Skeletal muscle cell (primary cell): ENCODE results near the gene SHISA6.

ENCODE experiments used
- DNase-seq: peaks from one replicate; pipeline ENCODE4 v3.0.0-alpha.2; 2010; ENCODE audit warnings: low read depth
- H3K4me3 ChIP-seq: 2 replicates; pipeline ENCODE4 v1.5.1; 2011; ENCODE audit warnings: low read depth, mild to moderate bottlenecking, control low read depth, low read length, moderate library complexity

Gene SHISA6

DNA sequence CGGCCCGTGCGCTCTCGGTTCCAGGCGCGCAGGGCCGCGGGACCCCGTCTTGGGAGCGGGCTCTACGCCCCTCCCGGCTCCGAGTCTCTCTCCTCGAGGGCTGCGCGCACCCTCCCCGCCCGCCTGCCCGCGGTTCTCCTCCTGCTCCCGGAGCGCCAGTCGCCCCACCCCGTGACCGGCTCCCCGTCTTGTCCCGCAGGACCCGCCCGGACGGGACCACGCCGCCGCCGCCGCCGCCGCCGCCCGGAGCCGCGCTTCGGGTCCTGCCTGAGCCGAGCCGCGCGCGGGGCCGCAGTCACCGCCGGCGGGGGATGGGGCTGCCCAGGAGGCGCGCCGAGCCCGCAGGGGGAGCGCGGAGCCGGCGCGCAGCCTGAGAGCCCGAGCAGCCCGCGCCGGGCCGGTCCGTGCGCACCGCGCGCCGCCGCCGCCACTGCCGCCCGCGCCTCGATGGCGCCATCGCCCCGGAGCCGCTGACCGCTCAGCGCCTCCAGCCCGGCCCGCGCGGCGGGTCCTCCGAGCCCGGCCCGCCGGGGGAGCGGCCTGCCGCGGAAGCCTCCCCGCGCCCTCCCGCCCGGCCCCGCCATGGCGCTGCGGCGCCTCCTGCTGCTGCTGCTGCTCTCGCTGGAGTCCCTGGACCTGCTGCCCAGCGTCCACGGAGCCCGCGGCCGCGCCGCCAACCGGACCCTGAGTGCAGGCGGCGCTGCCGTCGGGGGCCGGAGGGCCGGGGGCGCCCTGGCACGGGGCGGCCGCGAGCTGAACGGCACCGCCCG, at the start of gene SHISA6:
TSS of gene SHISA6 (plus strand) at position 373 of the 770 bp plus-strand sequence.
- DNase-seq: no peak
- no peak within 1 kb of the TSS for H3K4me3 ChIP-seq

DNA sequence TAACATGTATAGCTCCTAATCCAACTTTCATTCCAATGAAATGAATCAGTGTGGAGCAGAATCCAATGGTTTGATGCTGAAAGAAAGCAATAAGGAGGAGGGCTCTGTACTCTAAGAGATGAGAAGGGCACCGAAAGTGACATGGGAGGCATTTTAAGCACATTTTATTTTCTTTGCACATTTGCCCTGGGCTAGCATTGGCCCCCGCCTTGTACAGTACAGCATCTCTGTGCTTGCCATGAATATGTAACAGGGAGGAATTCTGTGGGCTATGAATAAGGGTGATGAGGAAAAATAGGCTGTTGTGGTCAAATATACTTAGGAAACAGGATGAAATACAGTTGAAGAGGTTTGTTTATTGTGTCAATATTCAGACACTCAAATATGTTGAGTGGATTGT, 45.2 kb upstream of the SHISA6 start:
- H3K4me3 ChIP-seq: no peak overlapping the region
- no peak for DNase-seq

DNA sequence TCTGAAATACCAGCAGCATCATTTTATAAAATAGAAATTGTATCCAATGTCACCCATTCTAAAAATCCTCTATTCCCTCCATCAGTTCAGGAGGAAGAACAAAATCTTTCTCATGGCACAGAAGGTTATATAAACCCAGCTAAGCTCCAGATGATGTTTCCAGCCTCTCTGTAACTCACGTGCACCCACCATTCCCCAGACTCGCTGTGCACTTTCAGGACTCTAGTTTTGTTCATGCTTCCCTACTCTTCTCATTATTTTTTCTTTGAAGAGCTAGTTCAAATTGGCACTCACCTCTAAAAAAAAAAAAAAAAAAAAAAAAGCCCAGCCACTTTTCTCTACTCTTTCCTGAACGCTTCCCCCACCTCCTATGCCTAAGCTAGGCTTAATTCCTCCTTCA, 36.0 kb upstream of the SHISA6 start:
- no peak for DNase-seq
- no peak overlapping the region for H3K4me3 ChIP-seq

DNA sequence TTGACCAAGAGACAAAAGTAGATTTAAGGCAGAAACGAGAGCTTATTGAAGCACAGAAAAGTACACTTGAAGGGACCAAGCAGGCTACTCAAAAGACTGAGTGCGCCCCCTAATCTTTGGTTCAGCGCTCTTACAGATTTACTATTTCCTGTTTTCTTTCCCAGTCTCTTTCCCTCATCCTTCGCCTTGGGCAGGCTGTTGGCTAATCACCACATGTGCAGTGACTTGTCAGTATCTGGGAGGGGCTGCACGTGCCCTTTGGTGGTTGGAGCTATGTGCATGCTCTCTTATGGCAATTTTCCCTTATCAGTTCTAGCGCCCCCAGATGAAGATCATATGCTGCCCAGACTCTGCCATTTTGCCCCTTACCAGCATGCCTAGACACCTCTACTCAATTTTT, 35.4 kb upstream of the SHISA6 start:
- H3K4me3 ChIP-seq: no peak overlapping the region
- DNase-seq: no peak

DNA sequence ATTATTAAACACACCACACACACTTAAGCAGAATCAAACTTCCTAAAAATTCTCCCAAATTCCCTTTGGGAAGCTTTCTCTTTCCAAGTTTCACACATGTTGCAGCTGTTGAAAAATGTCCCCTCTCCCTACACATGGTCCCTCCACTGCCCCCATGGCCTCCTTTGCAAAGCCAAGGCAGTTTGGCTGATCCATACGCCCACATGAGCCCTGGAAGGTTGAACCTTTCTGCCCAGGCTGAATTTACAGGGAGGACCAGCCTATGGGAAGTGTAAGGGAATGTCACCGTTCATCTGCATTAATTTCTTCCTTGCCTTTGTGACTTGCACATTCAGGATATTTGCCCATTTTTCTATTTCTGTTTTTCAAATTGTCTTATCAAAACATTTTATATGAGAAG, 31.1 kb upstream of the SHISA6 start:
- H3K4me3 ChIP-seq: no peak overlapping the region
- DNase-seq: no peak

DNA sequence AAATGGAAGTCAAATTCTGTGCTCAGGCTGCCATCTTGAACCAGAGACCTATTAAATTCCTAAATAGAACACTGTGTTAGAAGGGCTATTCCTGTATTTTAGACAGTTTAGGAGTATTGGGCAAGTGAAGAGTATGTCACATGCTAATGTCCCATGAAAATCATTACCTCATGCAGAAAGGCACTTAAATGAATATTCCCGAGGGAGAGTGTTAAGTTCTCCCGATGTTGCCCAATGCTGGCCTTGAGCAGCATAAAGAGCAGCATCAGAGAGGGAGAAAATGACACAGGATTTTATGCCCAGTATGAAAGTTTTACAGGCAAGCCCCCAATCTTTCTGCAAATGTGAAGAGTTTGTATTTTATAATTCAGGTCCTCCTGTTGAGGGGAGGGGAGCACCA, 28.2 kb upstream of the SHISA6 start:
- no peak overlapping the region for H3K4me3 ChIP-seq
- DNase-seq: no peak

DNA sequence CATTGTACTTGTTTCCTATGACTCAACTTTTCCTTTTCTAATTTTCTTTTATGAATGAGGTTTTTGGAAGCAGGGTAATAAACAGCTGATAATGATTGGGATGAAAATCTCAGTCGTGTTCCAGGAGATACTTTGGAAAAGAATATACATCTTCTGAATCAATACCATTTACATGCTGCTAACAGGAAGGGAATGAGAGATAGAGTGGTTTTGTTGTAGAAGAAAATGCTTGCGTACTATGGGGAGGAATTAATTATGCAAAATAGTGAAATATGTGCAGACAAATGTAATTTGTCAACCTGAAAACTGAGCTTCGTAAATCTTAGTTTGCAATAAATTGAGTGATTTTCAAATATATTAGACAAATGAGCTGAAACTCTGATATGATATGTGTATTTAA, 24.0 kb upstream of the SHISA6 start:
- no peak overlapping the region for H3K4me3 ChIP-seq
- DNase-seq: no peak

DNA sequence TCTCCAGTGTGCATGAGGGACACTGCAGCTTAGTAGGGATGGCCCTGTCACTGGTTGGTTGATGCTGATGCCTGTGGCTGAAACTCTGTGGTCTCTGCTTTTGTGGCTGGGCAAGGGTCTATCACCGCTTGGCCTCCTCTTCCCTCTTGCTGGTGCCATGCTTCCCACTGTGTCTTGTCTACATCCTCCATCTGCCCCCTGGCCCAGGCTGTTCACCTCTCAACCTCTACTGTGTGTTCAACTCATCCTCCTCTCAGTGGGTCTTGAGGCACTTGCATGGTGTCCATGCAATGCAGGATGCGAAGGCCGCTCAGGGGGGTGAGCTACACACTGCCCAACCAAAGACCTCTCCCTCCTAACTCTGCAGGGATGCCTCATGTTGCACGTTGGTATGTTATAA, 19.8 kb upstream of the SHISA6 start:
- no peak for DNase-seq
- no peak overlapping the region for H3K4me3 ChIP-seq

DNA sequence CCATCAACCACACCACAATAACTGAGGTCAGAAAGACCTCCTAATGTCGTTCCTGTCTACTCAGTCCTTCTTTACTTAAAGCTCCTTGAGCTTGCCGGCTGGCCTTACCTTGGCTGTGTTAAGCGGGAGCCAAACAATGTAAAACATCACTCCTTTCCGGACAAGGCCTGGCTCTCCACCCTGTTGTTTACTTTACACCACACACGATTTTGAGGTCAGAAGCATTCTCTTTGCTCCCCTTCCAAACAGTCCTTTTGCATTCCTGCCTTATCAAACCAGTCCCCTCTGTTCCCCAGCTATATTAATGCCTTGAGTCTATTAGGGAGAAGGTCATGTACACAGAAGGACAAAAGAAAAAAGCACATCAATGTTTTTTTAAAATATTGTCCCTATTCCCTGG, 19.3 kb upstream of the SHISA6 start:
- DNase-seq: no peak
- H3K4me3 ChIP-seq: no peak overlapping the region

DNA sequence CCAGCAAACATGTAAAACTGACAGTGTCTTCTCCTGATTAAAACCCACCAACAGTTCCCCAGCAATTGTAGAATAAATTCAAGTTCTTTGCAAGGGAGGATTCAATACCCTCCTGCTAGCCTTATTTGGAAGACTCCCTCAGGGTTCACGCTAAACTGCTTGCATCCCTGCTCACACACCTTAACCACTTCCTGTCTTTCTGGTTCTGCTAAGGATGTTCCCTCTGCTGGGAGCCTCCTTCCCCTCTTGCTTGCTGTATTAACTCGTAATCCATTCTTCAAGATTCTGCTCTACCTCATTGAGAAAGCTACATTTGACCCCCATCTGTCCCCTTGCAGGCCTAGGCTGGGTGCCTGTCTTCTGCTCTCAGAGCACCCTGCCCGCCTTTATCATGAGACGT, 2.3 kb upstream of the SHISA6 start:
- H3K4me3 ChIP-seq: no peak overlapping the region
- no peak for DNase-seq

DNA sequence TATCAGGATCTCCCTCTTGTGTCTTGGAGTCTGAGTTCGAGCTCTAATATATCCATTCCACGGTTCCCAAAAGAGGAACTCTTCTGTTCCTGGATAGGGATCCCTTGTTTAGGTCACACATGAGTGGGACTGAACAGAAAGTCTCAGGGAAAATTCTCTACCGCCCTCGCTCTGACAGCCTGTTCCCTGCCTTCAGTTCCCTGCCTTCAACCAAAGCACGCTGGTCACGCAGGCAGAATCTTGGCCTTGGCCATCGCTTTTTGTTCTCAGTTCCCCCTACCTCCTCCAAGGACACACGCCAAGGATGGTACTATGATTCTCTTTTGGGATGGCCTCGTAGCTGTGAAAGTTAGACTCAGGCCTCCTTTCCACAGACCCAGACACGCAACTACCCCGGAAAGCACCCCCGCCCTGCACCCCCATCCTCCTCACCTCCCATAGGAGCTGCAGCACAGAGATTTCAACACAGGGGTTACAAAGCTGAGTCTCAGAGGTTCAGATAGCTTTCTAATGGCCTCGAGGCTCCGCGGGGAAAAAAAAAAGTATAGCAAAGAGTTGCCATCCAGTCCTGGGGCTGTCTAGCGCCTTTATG, 1.5 kb upstream of the SHISA6 start:
- no peak for DNase-seq
- no peak overlapping the region for H3K4me3 ChIP-seq

DNA sequence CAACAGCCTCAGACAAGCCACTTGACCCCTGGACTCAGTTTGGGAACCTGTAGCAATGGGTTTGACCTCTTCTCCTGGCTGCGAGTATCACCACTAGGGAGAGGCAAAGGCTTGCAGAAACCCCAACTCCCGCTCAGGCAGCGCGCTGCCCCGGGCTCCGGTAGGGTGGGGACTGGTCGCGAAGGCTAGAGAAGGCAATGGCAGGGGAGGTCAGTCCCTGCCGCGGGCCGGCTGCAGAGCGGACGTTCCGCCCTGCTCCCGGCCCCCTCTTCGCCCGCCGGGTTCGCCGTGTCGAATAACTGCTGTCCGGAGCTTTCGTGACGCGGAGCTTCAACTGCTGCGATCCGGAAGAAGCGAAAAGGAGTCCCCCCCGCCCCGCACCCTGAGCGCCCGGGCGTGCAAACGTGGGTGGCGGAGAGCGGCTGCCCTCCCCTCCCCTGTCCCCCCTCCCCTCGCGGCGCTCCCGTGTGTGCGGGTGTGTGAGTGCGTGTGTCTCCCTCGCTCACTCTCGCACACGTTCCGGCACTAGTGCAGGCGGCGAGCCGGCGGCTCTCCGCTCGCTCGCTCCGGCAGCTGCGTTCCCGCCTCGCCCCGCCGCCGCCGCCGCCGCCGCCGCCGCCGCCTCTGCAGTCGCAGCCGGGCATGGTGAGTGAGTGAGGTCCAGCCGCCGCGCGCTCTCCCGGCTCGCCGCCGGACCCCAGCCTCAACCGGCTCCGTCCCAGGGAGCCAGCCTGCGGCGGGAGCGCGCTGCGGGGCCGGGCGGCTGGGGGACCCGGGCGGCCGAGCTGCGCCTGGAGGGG, 772 bp upstream of the SHISA6 start:
- no peak for DNase-seq
- no peak overlapping the region for H3K4me3 ChIP-seq

DNA sequence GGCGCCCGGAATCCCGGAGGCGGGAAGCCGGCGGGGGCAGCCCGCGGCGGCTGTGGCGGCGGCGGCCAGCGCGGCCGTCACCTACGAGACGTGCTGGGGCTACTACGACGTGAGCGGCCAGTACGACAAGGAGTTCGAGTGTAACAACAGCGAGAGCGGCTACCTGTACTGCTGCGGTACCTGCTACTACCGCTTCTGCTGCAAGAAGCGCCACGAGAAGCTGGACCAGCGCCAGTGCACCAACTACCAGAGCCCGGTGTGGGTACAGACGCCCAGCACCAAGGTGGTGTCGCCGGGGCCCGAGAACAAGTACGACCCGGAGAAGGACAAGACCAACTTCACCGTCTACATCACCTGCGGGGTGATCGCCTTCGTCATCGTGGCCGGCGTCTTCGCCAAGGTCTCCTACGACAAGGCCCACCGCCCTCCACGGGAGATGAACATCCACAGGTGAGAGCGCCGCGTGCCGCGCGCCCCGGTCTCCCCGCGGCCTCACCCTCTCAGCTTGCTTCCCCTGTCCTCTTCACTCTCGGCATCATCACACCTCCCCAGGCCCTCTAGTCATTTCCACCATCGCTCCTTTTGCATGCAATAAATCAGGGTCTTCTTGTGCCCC, 706 bp downstream of the SHISA6 start:
- no peak overlapping the region for H3K4me3 ChIP-seq
- no peak for DNase-seq

DNA sequence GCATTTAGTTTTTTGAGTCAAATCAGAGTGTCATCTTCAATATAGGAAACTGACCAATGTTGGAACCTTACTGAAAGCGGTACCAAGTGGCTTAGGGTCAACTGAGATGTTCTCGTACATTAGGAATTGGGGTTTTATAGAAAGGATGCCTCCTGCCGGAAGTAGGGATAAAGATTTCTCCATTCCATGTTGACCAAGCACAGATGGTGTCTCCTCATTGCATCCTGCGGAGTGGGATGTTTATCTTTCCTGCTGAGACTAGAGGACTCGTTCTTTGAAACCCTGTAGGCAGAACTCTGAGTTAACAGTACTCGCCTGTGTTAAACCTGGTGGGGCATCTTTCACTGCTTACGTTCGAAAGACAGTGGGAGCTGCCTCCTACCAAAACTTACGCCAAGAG, 1.4 kb downstream of the SHISA6 start:
- no peak overlapping the region for H3K4me3 ChIP-seq
- DNase-seq: no peak

DNA sequence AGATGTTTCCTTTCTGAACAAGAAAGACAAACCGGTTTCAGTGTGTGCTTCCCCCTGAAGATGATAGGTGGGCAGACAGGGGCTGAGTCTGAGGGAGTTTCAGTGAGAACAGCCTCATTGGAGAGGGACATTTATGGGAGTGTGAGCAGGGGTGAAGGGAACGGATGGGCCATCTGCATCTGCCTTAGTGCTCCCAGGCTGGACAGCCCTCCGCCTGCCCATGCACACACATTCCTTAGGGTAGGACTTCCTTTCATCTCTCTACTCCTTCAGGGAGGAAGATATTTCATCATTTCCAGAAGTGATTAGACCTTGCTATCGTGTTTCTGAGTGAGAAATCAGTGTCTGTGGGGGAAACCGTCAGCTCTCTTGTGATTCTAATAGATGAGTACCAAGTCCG, 3.8 kb downstream of the SHISA6 start:
- H3K4me3 ChIP-seq: no peak overlapping the region
- DNase-seq: no peak

DNA sequence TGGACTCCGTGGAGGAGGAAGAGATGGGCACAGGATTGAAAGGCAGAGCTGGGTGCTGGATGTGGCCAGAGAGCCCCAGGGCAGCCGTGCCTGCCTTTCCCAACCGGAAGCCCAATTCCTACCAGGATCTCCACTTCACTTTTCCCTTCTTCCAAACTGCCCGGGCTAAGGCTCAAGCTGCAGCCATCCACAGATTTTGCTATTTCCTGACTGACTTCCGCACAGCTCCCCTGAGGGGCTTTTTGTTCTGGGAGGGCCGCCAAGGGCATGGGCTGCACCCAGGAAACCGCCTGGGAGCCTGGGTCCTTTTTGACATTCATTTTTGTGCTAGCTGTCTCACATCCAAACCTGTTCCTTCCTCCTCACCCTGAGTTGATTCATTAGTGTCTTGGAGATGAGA, 4.2 kb downstream of the SHISA6 start:
- DNase-seq: no peak
- H3K4me3 ChIP-seq: no peak overlapping the region

DNA sequence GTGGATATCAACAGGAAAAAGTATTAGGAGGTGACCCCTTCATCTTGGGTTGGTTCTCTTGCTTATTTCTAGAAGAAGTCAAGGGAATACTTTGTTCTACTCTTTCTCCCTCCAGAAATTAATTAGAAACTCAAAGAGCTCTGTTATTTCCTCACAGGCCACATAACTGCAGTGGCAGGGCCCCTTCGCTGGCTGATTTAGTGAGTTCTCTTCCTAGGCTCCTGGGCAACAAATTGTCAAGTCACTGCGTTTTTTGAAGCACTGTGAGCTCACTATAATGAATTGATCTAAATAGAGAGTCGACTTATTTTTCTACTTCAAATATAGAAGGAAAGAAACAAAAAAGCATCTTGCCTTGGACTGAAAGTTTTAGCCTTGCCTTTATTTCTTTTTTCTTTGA, 4.8 kb downstream of the SHISA6 start:
- no peak for DNase-seq
- no peak overlapping the region for H3K4me3 ChIP-seq

DNA sequence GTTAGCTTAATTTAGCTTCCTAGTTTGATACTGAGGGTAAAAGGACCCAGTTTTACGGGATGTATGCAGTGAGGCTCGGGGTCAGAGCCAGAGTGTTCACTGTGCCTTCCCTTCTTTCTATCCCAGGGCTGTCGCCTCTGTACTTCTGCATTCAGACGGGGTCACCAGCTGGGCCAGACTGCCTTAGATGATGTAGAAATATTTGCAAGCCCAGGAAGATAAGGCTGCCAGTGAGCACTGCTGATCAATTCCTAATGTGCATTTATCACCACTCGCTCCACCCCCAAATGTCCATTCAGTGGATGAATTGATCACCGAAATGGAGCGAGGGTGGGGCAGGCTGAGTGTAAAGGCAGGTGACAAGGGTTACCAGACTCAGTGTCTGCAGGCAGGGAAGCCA, 9.1 kb downstream of the SHISA6 start:
- no peak for DNase-seq
- no peak overlapping the region for H3K4me3 ChIP-seq

DNA sequence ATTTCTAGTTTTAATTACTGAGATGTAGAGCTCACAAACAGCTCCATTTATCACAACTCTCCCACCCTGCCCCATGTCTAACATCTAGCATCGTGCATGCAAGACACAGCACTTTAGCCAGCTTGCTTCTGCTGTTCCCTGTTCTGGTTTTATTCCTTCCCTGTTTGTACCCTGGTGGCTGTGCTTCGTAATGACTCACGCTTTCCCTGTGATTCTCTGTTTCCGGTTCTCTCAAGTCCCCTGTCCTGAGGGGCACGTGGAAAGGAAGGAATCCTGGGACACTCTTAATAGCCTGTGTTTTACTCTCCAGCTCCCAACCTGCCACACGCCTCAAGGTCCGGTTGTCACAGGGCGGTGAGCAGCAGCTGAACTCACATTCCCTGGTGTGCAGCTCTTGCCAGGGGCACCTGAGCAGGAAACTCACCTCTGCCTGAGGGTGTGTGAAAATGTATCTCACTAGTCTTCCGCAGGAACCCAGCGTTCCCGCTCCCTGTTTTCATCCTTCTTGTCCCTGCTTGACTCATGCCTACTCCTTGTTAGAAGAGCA, 10.6 kb downstream of the SHISA6 start:
- no peak overlapping the region for H3K4me3 ChIP-seq
- no peak for DNase-seq

DNA sequence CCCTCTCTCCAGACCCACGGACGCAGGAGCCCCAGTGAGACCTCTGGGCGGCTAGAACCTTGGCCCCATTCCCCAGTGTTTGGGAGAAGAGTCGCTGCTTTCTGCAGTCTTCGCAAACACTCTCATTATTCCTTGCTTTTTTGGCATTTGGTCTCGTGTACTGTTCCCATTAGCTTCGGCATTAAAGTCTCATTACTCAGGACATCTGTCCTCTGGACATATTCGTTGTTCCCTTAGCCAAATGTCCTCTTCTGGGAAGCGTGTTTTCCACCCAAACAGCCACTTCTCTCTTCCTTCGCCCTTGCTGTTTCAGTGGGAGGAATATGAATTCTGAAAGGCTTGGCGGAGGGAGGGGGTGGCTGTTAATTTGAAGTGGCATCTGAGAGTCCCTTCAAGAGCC, 11.1 kb downstream of the SHISA6 start:
- H3K4me3 ChIP-seq: no peak overlapping the region
- no peak for DNase-seq
